Measurements from ENCODE around the gene MCAM. TPM values are rescaled to one million over a fixed set of nuclear protein-coding genes. Genes with fewer than 3 reads are reported as not detected.
A peak's percentile ranks its signal among the peaks of the same experiment; 100 is the strongest.

Gene MCAM
- total and polyA plus RNA-seq, 10 of the 15 experiments (the other 5 are each of a cell fraction or from before 2014, with no cell fraction given): 3.1 to 19.7 (median 9.3) TPM

- TF ChIP-seq, protein P1, sequence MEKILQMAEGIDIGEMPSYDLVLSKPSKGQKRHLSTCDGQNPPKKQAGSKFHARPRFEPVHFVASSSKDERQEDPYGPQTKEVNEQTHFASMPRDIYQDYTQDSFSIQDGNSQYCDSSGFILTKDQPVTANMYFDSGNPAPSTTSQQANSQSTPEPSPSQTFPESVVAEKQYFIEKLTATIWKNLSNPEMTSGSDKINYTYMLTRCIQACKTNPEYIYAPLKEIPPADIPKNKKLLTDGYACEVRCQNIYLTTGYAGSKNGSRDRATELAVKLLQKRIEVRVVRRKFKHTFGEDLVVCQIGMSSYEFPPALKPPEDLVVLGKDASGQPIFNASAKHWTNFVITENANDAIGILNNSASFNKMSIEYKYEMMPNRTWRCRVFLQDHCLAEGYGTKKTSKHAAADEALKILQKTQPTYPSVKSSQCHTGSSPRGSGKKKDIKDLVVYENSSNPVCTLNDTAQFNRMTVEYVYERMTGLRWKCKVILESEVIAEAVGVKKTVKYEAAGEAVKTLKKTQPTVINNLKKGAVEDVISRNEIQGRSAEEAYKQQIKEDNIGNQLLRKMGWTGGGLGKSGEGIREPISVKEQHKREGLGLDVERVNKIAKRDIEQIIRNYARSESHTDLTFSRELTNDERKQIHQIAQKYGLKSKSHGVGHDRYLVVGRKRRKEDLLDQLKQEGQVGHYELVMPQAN (conservative IDR thresholded peaks at IDR 0.05): peak; percentile 57
- TF ChIP-seq NR2C1 (IDR thresholded peaks at IDR 0.05): peak; percentile 66
- TF ChIP-seq GATAD2B (conservative IDR thresholded peaks at IDR 0.05; ENCODE audit: low read depth): 0 out of 2 replicates have a peak, but pooled peaks have one; percentile 44
- TF ChIP-seq BHLHE40 (IDR thresholded peaks at IDR 0.05; ENCODE audit: borderline replicate concordance in 1 of 2, low read depth in 2 of 2, low read length in 1 of 2): 0 out of 4 replicates have a peak, but pooled peaks have one; percentile 12 to 22
- no peak for TF ChIP-seq USF2 (IDR thresholded peaks at IDR 0.05; ENCODE audit: borderline replicate concordance, low read depth, low read length)
- peak; percentile 98 for TF ChIP-seq NFYB (IDR thresholded peaks at IDR 0.05; ENCODE audit: insufficient read depth, low read depth, low read length)
- peak; percentile 92 for TF ChIP-seq MXI1 (IDR thresholded peaks at IDR 0.05; ENCODE audit: low read depth, low read length)
- no peak for TF ChIP-seq ZNF274 (IDR thresholded peaks at IDR 0.05; ENCODE audit: insufficient read depth, insufficient read length)
- TF ChIP-seq KLF5 (IDR thresholded peaks at IDR 0.05; ENCODE audit: partially characterized antibody): peak; percentile 17
- TF ChIP-seq RUNX3 (IDR thresholded peaks at IDR 0.05; ENCODE audit: low read length): peak; percentile 41
- no peak for TF ChIP-seq NRF1 (conservative IDR thresholded peaks at IDR 0.05; ENCODE audit: low read depth, low read length)
- peak; percentile 41; the same call in 1 of the 2 replicates for TF ChIP-seq HCFC1 (IDR thresholded peaks at IDR 0.05; ENCODE audit: low read length)
- peak; percentile 88 for TF ChIP-seq TAF1 (IDR thresholded peaks at IDR 0.05; ENCODE audit: borderline replicate concordance, low read depth, low read length)
- TF ChIP-seq BMI1 (IDR thresholded peaks at IDR 0.05; ENCODE audit: borderline replicate concordance): no peak
- no peak for TF ChIP-seq TBL1XR1 (IDR thresholded peaks at IDR 0.05; ENCODE audit: low read depth, low read length)
- TF ChIP-seq, protein P2, sequence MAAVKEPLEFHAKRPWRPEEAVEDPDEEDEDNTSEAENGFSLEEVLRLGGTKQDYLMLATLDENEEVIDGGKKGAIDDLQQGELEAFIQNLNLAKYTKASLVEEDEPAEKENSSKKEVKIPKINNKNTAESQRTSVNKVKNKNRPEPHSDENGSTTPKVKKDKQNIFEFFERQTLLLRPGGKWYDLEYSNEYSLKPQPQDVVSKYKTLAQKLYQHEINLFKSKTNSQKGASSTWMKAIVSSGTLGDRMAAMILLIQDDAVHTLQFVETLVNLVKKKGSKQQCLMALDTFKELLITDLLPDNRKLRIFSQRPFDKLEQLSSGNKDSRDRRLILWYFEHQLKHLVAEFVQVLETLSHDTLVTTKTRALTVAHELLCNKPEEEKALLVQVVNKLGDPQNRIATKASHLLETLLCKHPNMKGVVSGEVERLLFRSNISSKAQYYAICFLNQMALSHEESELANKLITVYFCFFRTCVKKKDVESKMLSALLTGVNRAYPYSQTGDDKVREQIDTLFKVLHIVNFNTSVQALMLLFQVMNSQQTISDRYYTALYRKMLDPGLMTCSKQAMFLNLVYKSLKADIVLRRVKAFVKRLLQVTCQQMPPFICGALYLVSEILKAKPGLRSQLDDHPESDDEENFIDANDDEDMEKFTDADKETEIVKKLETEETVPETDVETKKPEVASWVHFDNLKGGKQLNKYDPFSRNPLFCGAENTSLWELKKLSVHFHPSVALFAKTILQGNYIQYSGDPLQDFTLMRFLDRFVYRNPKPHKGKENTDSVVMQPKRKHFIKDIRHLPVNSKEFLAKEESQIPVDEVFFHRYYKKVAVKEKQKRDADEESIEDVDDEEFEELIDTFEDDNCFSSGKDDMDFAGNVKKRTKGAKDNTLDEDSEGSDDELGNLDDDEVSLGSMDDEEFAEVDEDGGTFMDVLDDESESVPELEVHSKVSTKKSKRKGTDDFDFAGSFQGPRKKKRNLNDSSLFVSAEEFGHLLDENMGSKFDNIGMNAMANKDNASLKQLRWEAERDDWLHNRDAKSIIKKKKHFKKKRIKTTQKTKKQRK (IDR thresholded peaks at IDR 0.05; ENCODE audit: low read depth, low read length): peak; percentile 10; the same call in 1 of the 2 replicates
- peak; percentile 54; the same call in 1 of the 2 replicates for TF ChIP-seq NBN (IDR thresholded peaks at IDR 0.05)
- TF ChIP-seq TCF3 (IDR thresholded peaks at IDR 0.05; ENCODE audit: borderline replicate concordance, insufficient read depth, low read depth, low read length): no peak
- peak; percentile 88 for TF ChIP-seq RFX5 (IDR thresholded peaks at IDR 0.05; ENCODE audit: low read depth, low read length)
- no peak for TF ChIP-seq STAT3 (IDR thresholded peaks at IDR 0.05; ENCODE audit: low read depth, low read length)
- TF ChIP-seq, protein P3, sequence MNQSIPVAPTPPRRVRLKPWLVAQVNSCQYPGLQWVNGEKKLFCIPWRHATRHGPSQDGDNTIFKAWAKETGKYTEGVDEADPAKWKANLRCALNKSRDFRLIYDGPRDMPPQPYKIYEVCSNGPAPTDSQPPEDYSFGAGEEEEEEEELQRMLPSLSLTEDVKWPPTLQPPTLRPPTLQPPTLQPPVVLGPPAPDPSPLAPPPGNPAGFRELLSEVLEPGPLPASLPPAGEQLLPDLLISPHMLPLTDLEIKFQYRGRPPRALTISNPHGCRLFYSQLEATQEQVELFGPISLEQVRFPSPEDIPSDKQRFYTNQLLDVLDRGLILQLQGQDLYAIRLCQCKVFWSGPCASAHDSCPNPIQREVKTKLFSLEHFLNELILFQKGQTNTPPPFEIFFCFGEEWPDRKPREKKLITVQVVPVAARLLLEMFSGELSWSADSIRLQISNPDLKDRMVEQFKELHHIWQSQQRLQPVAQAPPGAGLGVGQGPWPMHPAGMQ (IDR thresholded peaks at IDR 0.05; ENCODE audit: borderline replicate concordance): no peak
- peak; percentile 79 for TF ChIP-seq POLR2AphosphoS5 (IDR thresholded peaks at IDR 0.05; ENCODE audit: low read length)
Observed at GRCh38 chr11:119334174-119334930, 17.4 kb upstream of the MCAM start, which contains the start of gene RNF26 (continued).

Measured in GM12878 (cell line).